ENCODE measurements around the gene RDH11.

DNA sequence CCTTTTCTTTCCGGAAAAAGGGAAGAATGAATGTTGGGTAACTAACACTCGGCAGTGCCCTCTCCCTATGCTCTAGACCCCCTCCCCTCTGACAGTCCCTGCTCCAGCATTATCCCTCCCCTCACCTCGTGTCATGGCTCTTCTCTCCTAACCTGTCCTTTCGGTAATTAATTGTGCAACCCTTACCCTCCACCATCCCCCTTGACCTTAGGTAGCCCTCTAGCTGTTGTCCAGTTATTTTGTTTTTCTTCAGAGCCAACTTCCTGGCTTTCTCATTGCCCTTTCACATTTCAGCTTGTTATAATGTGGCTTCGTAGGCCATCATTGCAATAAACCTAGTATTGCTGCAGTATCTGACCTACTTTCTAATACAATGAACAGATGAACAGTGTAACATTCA, 64.6 kb downstream of the RDH11 start:
- TF ChIP-seq POLR2A (IDR thresholded peaks at IDR 0.05) = no peak
- TF ChIP-seq, protein P1, sequence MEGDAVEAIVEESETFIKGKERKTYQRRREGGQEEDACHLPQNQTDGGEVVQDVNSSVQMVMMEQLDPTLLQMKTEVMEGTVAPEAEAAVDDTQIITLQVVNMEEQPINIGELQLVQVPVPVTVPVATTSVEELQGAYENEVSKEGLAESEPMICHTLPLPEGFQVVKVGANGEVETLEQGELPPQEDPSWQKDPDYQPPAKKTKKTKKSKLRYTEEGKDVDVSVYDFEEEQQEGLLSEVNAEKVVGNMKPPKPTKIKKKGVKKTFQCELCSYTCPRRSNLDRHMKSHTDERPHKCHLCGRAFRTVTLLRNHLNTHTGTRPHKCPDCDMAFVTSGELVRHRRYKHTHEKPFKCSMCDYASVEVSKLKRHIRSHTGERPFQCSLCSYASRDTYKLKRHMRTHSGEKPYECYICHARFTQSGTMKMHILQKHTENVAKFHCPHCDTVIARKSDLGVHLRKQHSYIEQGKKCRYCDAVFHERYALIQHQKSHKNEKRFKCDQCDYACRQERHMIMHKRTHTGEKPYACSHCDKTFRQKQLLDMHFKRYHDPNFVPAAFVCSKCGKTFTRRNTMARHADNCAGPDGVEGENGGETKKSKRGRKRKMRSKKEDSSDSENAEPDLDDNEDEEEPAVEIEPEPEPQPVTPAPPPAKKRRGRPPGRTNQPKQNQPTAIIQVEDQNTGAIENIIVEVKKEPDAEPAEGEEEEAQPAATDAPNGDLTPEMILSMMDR (IDR thresholded peaks at IDR 0.05) = no peak
